Activated CD8-positive, alpha-beta T cell treated with anti-CD3 and anti-CD28 coated beads, Interleukin-2, amount 10 ng/mL, durations not matched to agents 7 days and 5 days (primary cell): ENCODE measurements around the gene DTNB. TPM values are rescaled to one million over a fixed set of nuclear protein-coding genes. Genes with fewer than 3 reads are reported as not detected.
A peak's percentile ranks its signal among the peaks of the same experiment; 100 is the strongest.
"Not testable (repeated sequence)": the region's sequence is repeated elsewhere in the genome, so short reads cannot be mapped to it uniquely, and the experiment has no call there.

ENCODE experiments used
- ATAC-seq: fragments of 150-1000 bp; cut with Tn5 transposase; one replicate; pipeline ENCODE4 v1.10.0; 2021; ENCODE audit warnings: moderate library complexity
- CTCF ChIA-PET: fragments of 350-600 bp; sonication (Branson Sonifier 250); formaldehyde crosslinking; loops from one replicate; lab custom pipeline; 2021; ENCODE audit warnings: antibody characterized with exemption; lab: Charles Lee
- POLR2A ChIA-PET: fragments of 350-600 bp; sonication (Branson Sonifier 250); formaldehyde crosslinking; loops from one replicate; lab custom pipeline; 2021; ENCODE audit warnings: antibody characterized with exemption; lab: Charles Lee
- DNase-seq: peaks from one replicate; pipeline ENCODE4 v3.0.0-alpha.2; 2020
- H3K27ac Mint-ChIP-seq: one replicate; pipeline ENCODE4 v1.8.0; 2021; ENCODE audit warnings: mild to moderate bottlenecking, mixed read lengths
- H3K27me3 Mint-ChIP-seq: one replicate; pipeline ENCODE4 v1.8.0; 2021; ENCODE audit warnings: low read depth, mixed read lengths
- H3K36me3 Mint-ChIP-seq: one replicate; pipeline ENCODE4 v1.8.0; 2021; ENCODE audit warnings: low read depth, mixed read lengths
- H3K4me1 Mint-ChIP-seq: one replicate; pipeline ENCODE4 v1.8.0; 2021; ENCODE audit warnings: low read depth, mixed read lengths
- H3K4me3 Mint-ChIP-seq: one replicate; pipeline ENCODE4 v1.8.0; 2021; ENCODE audit warnings: mild to moderate bottlenecking, mixed read lengths
- H3K9me3 Mint-ChIP-seq: one replicate; pipeline ENCODE4 v1.8.0; 2022; ENCODE audit warnings: mixed read lengths; ENCODE audit not compliant: insufficient read depth
- total RNA-seq, 2 experiments: library from RNA; stranded (reverse); gene quantifications; one replicate each; pipeline ENCODE4 v1.2.3, GENCODE V29; 2021

Gene DTNB
- total RNA-seq, 2 experiments from 2014 or later, result 29.2 to 31.2 TPM

GRCh38 chr2:25682082-25682481, 8.7 kb upstream of the DTNB start:
- no peaks in the 10 kb centered on the region for H3K36me3 Mint-ChIP-seq
- ATAC-seq (no peak), DNase-seq (no peak)
- no peak overlapping the region for H3K4me3 Mint-ChIP-seq
- no peaks in the 10 kb centered on the region for H3K9me3 Mint-ChIP-seq
- CTCF ChIA-PET, result no interaction called here
- POLR2A ChIA-PET, result no interaction called here
- H3K27ac Mint-ChIP-seq, result no peak overlapping the region
- H3K27me3 Mint-ChIP-seq, result peaks cover 5% of the 10 kb centered on the region
- no peaks in the 10 kb centered on the region for H3K4me1 Mint-ChIP-seq

DNA sequence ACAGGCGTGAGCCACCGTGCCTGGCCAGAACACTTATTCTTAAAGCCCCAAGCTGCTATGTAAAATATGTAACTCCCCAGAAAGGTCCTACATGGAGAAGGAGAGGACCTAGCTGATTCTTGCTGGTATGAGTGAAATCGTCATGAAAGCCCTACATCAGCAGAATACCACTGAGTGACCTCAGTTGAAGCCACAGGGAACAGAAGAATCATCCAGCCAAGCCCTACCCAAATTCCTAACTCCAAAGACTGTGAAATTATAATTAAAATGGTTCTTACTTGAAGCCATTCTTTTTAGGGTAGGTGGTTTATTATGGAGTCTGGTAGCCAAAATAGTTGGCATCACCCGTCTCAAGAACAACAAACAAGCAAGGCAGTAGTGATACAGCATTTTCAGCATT, 4.5 kb upstream of the DTNB start:
- H3K4me3 Mint-ChIP-seq, result no peak overlapping the region
- POLR2A ChIA-PET, result no interaction called here
- CTCF ChIA-PET, result no interaction called here
- H3K27me3 Mint-ChIP-seq, result peaks cover 23% of the 10 kb centered on the region
- no peak overlapping the region for H3K27ac Mint-ChIP-seq
- ATAC-seq, result no peak
- H3K4me1 Mint-ChIP-seq, result peaks cover 8% of the 10 kb centered on the region
- H3K36me3 Mint-ChIP-seq, result no peaks in the 10 kb centered on the region
- H3K9me3 Mint-ChIP-seq, result no peaks in the 10 kb centered on the region
- DNase-seq, result no peak

DNA sequence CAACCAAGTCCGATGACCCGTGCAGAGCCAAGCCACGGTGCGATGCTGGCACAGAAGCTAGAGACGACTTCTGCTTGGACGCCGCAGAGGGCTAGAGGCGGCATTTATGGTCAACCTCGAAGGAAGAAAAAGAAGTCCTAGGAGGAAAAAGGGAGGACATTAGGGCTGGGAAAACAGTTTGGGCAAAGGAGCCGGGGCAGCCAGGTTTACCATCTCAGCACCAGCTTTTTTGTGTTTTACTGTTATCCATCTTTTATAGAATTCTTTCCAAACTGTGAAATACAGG, 643 bp upstream of the DTNB start:
- H3K36me3 Mint-ChIP-seq, result no peaks in the 10 kb centered on the region
- peaks cover 20% of the 10 kb centered on the region for H3K27me3 Mint-ChIP-seq
- DNase-seq (no peak), ATAC-seq (no peak)
- POLR2A ChIA-PET, result no interaction called here
- peaks cover 22% of the 10 kb centered on the region for H3K4me1 Mint-ChIP-seq
- H3K4me3 Mint-ChIP-seq, result peak overlapping the region; percentile 81
- CTCF ChIA-PET, result interaction anchor here (0.8 to 1.3 kb wide), 6 partner anchors 25 to 511 kb away, joined by 3 to 6 read pairs (median 3); no protein-coding TSS in a partner anchor
- H3K9me3 Mint-ChIP-seq, result no peaks in the 10 kb centered on the region
- peak overlapping the region; percentile 72 for H3K27ac Mint-ChIP-seq

GRCh38 chr2:25672494-25673299, 680 bp downstream of the DTNB start:
- POLR2A ChIA-PET, result interaction anchor here (0.5 to 1.3 kb wide), 5 partner anchors 27 to 503 kb away, joined by 3 to 5 read pairs (median 3); no protein-coding TSS in a partner anchor
- Mint-ChIP-seq H3K36me3 (no peaks in the 10 kb centered on the region), H3K9me3 (no peaks in the 10 kb centered on the region), H3K27me3 (peaks cover 20% of the 10 kb centered on the region), H3K27ac (peak overlapping the region; percentile 59), H3K4me1 (peaks cover 22% of the 10 kb centered on the region), H3K4me3 (peak overlapping the region; percentile 81)
- CTCF ChIA-PET, result interaction anchor here (0.8 to 1.9 kb wide), 5 partner anchors 8 to 472 kb away, joined by 3 to 7 read pairs (median 4); no protein-coding TSS in a partner anchor
- DNase-seq (peak; percentile 79), ATAC-seq (peak; percentile 80)

- Mint-ChIP-seq H3K9me3 (no peaks in the 10 kb centered on the region), H3K4me1 (peaks cover 22% of the 10 kb centered on the region), H3K27ac (no peak overlapping the region), H3K27me3 (peaks cover 18% of the 10 kb centered on the region), H3K36me3 (no peaks in the 10 kb centered on the region), H3K4me3 (peak overlapping the region; percentile 81)
- POLR2A ChIA-PET, result interaction anchor here (1.3 kb wide), 1 partner anchor 309 kb away, joined by 3 read pairs; no protein-coding TSS in a partner anchor
- CTCF ChIA-PET, result interaction anchor here (0.8 to 1.9 kb wide), 3 partner anchors 24 to 474 kb away, joined by 3 to 7 read pairs (median 4); no protein-coding TSS in a partner anchor
- ATAC-seq (no peak), DNase-seq (no peak)
Observed at GRCh38 chr2:25671622-25672021, 1.8 kb downstream of the DTNB start.

- peaks cover 24% of the 10 kb centered on the region for H3K4me1 Mint-ChIP-seq
- H3K4me3 Mint-ChIP-seq, result no peak overlapping the region
- DNase-seq, result no peak
- ATAC-seq, result no peak
- no peaks in the 10 kb centered on the region for H3K36me3 Mint-ChIP-seq
- H3K27ac Mint-ChIP-seq, result no peak overlapping the region
- ChIA-PET POLR2A (no interaction called here), CTCF (interaction anchor here (1.0 kb wide), 1 partner anchor 307 kb away, joined by 3 read pairs; no protein-coding TSS in a partner anchor)
- no peaks in the 10 kb centered on the region for H3K9me3 Mint-ChIP-seq
- H3K27me3 Mint-ChIP-seq, result peaks cover 4% of the 10 kb centered on the region
Observed at GRCh38 chr2:25669520-25669919, 3.9 kb downstream of the DTNB start.

- DNase-seq, result no peak
- ChIA-PET CTCF (interaction anchor here (0.6 to 4.5 kb wide), 4 partner anchors 10 to 357 kb away, joined by 3 to 59 read pairs (median 9); no protein-coding TSS in a partner anchor), POLR2A (interaction anchor here (0.7 kb wide), 1 partner anchor 146 kb away, joined by 3 read pairs; no protein-coding TSS in a partner anchor)
- Mint-ChIP-seq H3K4me3 (no peak overlapping the region), H3K36me3 (no peaks in the 10 kb centered on the region), H3K9me3 (no peaks in the 10 kb centered on the region), H3K27ac (no peak overlapping the region), H3K4me1 (peaks cover 7% of the 10 kb centered on the region), H3K27me3 (no peaks in the 10 kb centered on the region)
- ATAC-seq, result no peak
Observed at GRCh38 chr2:25666218-25666617, 7.2 kb downstream of the DTNB start.

- H3K27me3 Mint-ChIP-seq, H3K27ac Mint-ChIP-seq, ATAC-seq, H3K4me3 Mint-ChIP-seq, DNase-seq, H3K4me1 Mint-ChIP-seq, H3K9me3 Mint-ChIP-seq, H3K36me3 Mint-ChIP-seq: not testable (repeated sequence)
- POLR2A ChIA-PET, result interaction anchor here (0.7 kb wide), 1 partner anchor 147 kb away, joined by 3 read pairs; no protein-coding TSS in a partner anchor
- CTCF ChIA-PET, result interaction anchor here (0.5 to 4.5 kb wide), 16 partner anchors 10 to 500 kb away, joined by 3 to 59 read pairs (median 4); no protein-coding TSS in a partner anchor
Observed at GRCh38 chr2:25665429-25665828, 7.9 kb downstream of the DTNB start.

GRCh38 chr2:25664965-25665307, 8.4 kb downstream of the DTNB start:
- Mint-ChIP-seq H3K27ac (no peak overlapping the region), H3K9me3 (no peaks in the 10 kb centered on the region), H3K4me1 (peaks cover 7% of the 10 kb centered on the region), H3K36me3 (no peaks in the 10 kb centered on the region), H3K27me3 (no peaks in the 10 kb centered on the region), H3K4me3 (no peak overlapping the region)
- ChIA-PET POLR2A (no interaction called here), CTCF (interaction anchor here (0.5 to 4.5 kb wide), 20 partner anchors 8 to 500 kb away, joined by 3 to 59 read pairs (median 4); partner anchors contain the start of gene DTNB)
- ATAC-seq, result no peak
- DNase-seq, result no peak

DNA sequence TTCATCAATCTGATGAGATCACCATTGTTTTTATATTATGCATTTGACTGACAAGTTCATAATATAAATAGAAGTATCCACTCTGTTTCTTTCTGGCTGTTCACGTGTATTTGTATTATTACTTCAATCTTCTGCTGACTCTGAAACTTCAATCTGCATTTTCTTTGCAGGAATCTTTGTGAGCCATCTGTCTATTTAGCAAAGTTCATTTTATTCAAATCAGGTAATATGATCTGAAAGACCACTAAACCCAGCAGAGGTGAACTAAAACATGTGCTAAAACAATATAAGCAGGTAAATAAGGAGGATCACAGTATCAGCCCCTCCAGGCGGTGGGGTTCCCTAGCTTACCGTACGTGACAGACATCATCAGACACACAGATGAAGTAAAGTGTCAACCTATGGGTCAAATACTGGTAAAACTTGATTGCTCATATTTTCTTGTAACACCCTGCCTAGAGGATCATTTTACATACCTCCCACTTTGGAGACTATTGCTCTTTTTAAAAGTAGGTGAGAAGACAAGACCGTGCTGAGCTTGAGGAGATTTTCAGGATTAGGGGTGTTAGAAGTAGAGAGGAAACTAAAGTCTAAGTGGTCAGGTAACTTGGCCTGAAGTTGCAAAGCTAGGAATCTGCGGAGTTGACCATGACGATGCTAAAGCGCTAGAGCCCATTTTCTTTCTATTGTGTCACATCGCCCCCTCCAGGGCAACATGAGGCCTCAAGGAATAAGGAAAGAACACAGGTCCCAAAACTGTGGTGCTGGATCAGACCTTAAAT, 9.0 kb downstream of the DTNB start:
- DNase-seq (peak; percentile 35), ATAC-seq (no peak)
- Mint-ChIP-seq H3K27ac (no peak overlapping the region), H3K27me3 (no peaks in the 10 kb centered on the region), H3K4me3 (no peak overlapping the region), H3K4me1 (peaks cover 7% of the 10 kb centered on the region), H3K9me3 (no peaks in the 10 kb centered on the region), H3K36me3 (no peaks in the 10 kb centered on the region)
- ChIA-PET POLR2A (no interaction called here), CTCF (interaction anchor here (0.5 to 4.5 kb wide), 21 partner anchors 9 to 499 kb away, joined by 3 to 59 read pairs (median 4); partner anchors contain the start of gene DTNB)

GRCh38 chr2:25655316-25655715, 18.1 kb downstream of the DTNB start:
- H3K27ac Mint-ChIP-seq, result no peak overlapping the region
- no peak for DNase-seq
- ChIA-PET CTCF (interaction anchor here (3.4 kb wide), 1 partner anchor 10 kb away, joined by 15 read pairs; no protein-coding TSS in a partner anchor), POLR2A (no interaction called here)
- peaks cover 1% of the 10 kb centered on the region for H3K36me3 Mint-ChIP-seq
- no peaks in the 10 kb centered on the region for H3K9me3 Mint-ChIP-seq
- H3K4me3 Mint-ChIP-seq, result no peak overlapping the region
- H3K27me3 Mint-ChIP-seq, result no peaks in the 10 kb centered on the region
- H3K4me1 Mint-ChIP-seq, result peaks cover 9% of the 10 kb centered on the region
- no peak for ATAC-seq
